Loucy (cell line): ENCODE data around the gene HMMR.

ENCODE experiments used
- H2AFZ ChIP-seq: fragments of 200-600 bp; sonication (generic); 2 replicates; pipeline ENCODE4 v1.6.0; 2016; ENCODE audit warnings: antibody characterized with exemption, mild to moderate bottlenecking, low read length, moderate library complexity
- H3F3A ChIP-seq: fragments of 200-600 bp; 2 replicates; pipeline ENCODE4 v1.6.0; 2016; ENCODE audit warnings: antibody characterized with exemption, low read depth, mild to moderate bottlenecking
- H3K27me3 ChIP-seq: fragments of 200-600 bp; sonication (generic); 2 replicates; pipeline ENCODE4 v1.6.1; 2014; ENCODE audit warnings: low read length, mild to moderate bottlenecking; ENCODE audit not compliant: insufficient read depth, poor library complexity, severe bottlenecking
- H3K36me3 ChIP-seq: fragments of 200-600 bp; sonication (generic); 2 replicates; pipeline ENCODE4 v1.6.1; 2016; ENCODE audit warnings: low read length; ENCODE audit not compliant: insufficient read depth
- H3K4me1 ChIP-seq: fragments of 200-600 bp; sonication (generic); 2 replicates; pipeline ENCODE4 v1.5.1; 2014; ENCODE audit warnings: low read length, mild to moderate bottlenecking; ENCODE audit not compliant: insufficient read depth, poor library complexity, severe bottlenecking
- H3K4me2 ChIP-seq: fragments of 200-600 bp; sonication (generic); 2 replicates; pipeline ENCODE4 v1.6.0; 2014; ENCODE audit warnings: antibody characterized with exemption, low read length, low read depth, mild to moderate bottlenecking; ENCODE audit not compliant: poor library complexity, severe bottlenecking
- H3K4me3 ChIP-seq: fragments of 200-600 bp; sonication (generic); 2 replicates; pipeline ENCODE4 v1.5.1; 2014; ENCODE audit warnings: low read length, mild to moderate bottlenecking, mixed read lengths; ENCODE audit not compliant: poor library complexity, severe bottlenecking
- H3K79me2 ChIP-seq: fragments of 200-600 bp; sonication (generic); 2 replicates; pipeline ENCODE4 v1.6.1; 2014; ENCODE audit warnings: low read length; ENCODE audit not compliant: insufficient read depth
- H3K9ac ChIP-seq: fragments of 200-600 bp; sonication (generic); 2 replicates; pipeline ENCODE4 v1.6.0; 2014; ENCODE audit warnings: mild to moderate bottlenecking, low read depth, low read length, moderate library complexity; ENCODE audit not compliant: poor library complexity, severe bottlenecking
- H3K9me2 ChIP-seq: fragments of 200-600 bp; sonication (generic); replicated peaks from 2 replicates; pipeline ENCODE4 v1.6.1; 2016; ENCODE audit warnings: low read depth, low read length, mixed read lengths
- H3K9me3 ChIP-seq: fragments of 200-600 bp; sonication (generic); 2 replicates; pipeline ENCODE4 v1.6.1; 2014; ENCODE audit warnings: mild to moderate bottlenecking, antibody characterized with exemption, low read length, low read depth; ENCODE audit not compliant: insufficient read depth
- H4K20me1 ChIP-seq: fragments of 200-600 bp; sonication (generic); 2 replicates; pipeline ENCODE4 v1.6.0; 2014; ENCODE audit warnings: antibody characterized with exemption, low read length, mild to moderate bottlenecking; ENCODE audit not compliant: insufficient read depth, poor library complexity, severe bottlenecking
- EZH2phosphoT487 ChIP-seq: fragments of 200-600 bp; IDR thresholded peaks from 2 replicates; pipeline ENCODE4 v1.6.1; 2018; ENCODE audit warnings: antibody characterized with exemption, mild to moderate bottlenecking, moderate library complexity, borderline replicate concordance
- TF ChIP-seq, protein P1 (sequence below): fragments of 200-600 bp; sonication (generic); conservative IDR thresholded peaks from 2 replicates; pipeline ENCODE4 v1.5.1; 2014; ENCODE audit warnings: mild to moderate bottlenecking, antibody characterized with exemption, low read length

Gene HMMR

GRCh38 chr5:163459462-163459818, 992 bp upstream of the HMMR start:
- no peaks in the 10 kb centered on the region for H3K9me3 ChIP-seq
- peak overlapping the region; percentile 81 for H2AFZ ChIP-seq
- no peak for TF ChIP-seq EZH2phosphoT487
- TF ChIP-seq, protein P1, sequence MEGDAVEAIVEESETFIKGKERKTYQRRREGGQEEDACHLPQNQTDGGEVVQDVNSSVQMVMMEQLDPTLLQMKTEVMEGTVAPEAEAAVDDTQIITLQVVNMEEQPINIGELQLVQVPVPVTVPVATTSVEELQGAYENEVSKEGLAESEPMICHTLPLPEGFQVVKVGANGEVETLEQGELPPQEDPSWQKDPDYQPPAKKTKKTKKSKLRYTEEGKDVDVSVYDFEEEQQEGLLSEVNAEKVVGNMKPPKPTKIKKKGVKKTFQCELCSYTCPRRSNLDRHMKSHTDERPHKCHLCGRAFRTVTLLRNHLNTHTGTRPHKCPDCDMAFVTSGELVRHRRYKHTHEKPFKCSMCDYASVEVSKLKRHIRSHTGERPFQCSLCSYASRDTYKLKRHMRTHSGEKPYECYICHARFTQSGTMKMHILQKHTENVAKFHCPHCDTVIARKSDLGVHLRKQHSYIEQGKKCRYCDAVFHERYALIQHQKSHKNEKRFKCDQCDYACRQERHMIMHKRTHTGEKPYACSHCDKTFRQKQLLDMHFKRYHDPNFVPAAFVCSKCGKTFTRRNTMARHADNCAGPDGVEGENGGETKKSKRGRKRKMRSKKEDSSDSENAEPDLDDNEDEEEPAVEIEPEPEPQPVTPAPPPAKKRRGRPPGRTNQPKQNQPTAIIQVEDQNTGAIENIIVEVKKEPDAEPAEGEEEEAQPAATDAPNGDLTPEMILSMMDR: no peak
- H4K20me1 ChIP-seq: peaks cover 13% of the 10 kb centered on the region
- peaks cover 16% of the 10 kb centered on the region for H3K4me1 ChIP-seq
- H3K9ac ChIP-seq: peak overlapping the region; percentile 98
- peak overlapping the region; percentile 85 for H3K4me2 ChIP-seq
- peak overlapping the region; percentile 98 for H3K4me3 ChIP-seq
- H3K36me3 ChIP-seq: no peaks in the 10 kb centered on the region
- H3K27me3 ChIP-seq: no peaks in the 10 kb centered on the region
- H3K79me2 ChIP-seq: peaks cover 69% of the 10 kb centered on the region
- no peaks in the 10 kb centered on the region for H3F3A ChIP-seq
- H3K9me2 ChIP-seq: no peaks in the 10 kb centered on the region

GRCh38 chr5:163459819-163460561, 442 bp upstream of the HMMR start, which contains the start of gene NUDCD2:
Gene NUDCD2, minus strand, starts transcription at chr5:163460102. Its CDS starts 52 bp downstream, at chr5:163460050.
- Histone ChIP-seq H3K9ac (peak within 1 kb of the TSS; percentile 98), H3K9me3 (no peaks in the 10 kb centered on the region), H3F3A (no peaks in the 10 kb centered on the region), H3K4me3 (peak within 1 kb of the TSS; percentile 98), H3K27me3 (no peaks in the 10 kb centered on the region), H3K79me2 (peaks cover 74% of the 10 kb centered on the region), H3K4me1 (peaks cover 16% of the 10 kb centered on the region), H3K36me3 (no peaks in the 10 kb centered on the region), H2AFZ (peak within 1 kb of the TSS; percentile 81), H3K9me2 (no peaks in the 10 kb centered on the region), H4K20me1 (peaks cover 12% of the 10 kb centered on the region), H3K4me2 (peak within 1 kb of the TSS; percentile 86)
- TF ChIP-seq, protein P1: no peak; the same call in 1 of the 2 replicates

DNA sequence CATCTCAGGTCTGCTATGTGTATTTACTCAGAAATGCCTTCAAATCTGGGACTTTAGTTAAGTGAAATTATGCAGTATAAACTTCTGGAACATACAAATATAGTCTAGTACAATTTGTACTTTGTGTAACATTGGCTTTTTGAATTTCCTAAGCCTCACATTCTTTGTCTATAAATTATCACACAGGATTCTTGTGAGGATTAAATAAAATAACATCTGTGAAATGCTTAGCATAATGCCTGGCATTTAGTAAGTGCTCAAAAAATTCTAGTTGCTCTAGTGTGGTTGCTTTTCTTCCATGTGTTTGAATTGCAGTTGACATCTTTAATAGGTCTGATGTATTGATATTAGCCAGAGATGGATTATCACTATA, 2.6 kb downstream of the HMMR start:
- Histone ChIP-seq H3F3A (no peaks in the 10 kb centered on the region), H2AFZ (no peak overlapping the region), H3K36me3 (0 out of 2 replicates have a peak, but pooled peaks cover 5% of the 10 kb centered on the region), H4K20me1 (peaks cover 5% of the 10 kb centered on the region), H3K4me2 (peak overlapping the region; percentile 86), H3K4me1 (peaks cover 19% of the 10 kb centered on the region), H3K27me3 (no peaks in the 10 kb centered on the region), H3K9me2 (no peaks in the 10 kb centered on the region), H3K79me2 (peaks cover 74% of the 10 kb centered on the region), H3K4me3 (peak overlapping the region; percentile 78), H3K9ac (peak overlapping the region; percentile 52), H3K9me3 (no peaks in the 10 kb centered on the region)
- TF ChIP-seq, protein P1: no peak
- TF ChIP-seq EZH2phosphoT487: no peak
